Smooth muscle cell (in vitro differentiated cells): ENCODE measurements around the gene DGKG. TPM values are rescaled to one million over a fixed set of nuclear protein-coding genes. Genes with fewer than 3 reads are reported as not detected.

Source experiments
- DNase-seq: peaks from one replicate; lab custom pipeline; 2025; ENCODE audit not compliant: unreplicated experiment; lab: John Stamatoyannopoulos, UW
- H2AFZ ChIP-seq: fragments of 200-600 bp; sonication (generic); 2 replicates; pipeline ENCODE4 v1.6.0; 2016; ENCODE audit warnings: antibody characterized with exemption, low read depth, mild to moderate bottlenecking
- H3F3A ChIP-seq: fragments of 200-600 bp; sonication (generic); 2 replicates; pipeline ENCODE4 v1.6.0; 2017; ENCODE audit warnings: antibody characterized with exemption, low read depth
- H3K27ac ChIP-seq: fragments of 200-600 bp; sonication (generic); 2 replicates; pipeline ENCODE4 v1.5.1; 2016; ENCODE audit warnings: low read depth, mild to moderate bottlenecking
- H3K27me3 ChIP-seq: fragments of 200-600 bp; sonication (generic); 2 replicates; pipeline ENCODE4 v1.6.1; 2016; ENCODE audit warnings: low read depth, mild to moderate bottlenecking
- H3K36me3 ChIP-seq: fragments of 200-600 bp; sonication (generic); 2 replicates; pipeline ENCODE4 v1.5.1; 2016; ENCODE audit warnings: low read depth
- H3K4me1 ChIP-seq: fragments of 200-600 bp; sonication (generic); 2 replicates; pipeline ENCODE4 v1.5.1; 2016; ENCODE audit warnings: low read depth
- H3K4me2 ChIP-seq: fragments of 200-600 bp; sonication (generic); 2 replicates; pipeline ENCODE4 v1.6.0; 2016; ENCODE audit warnings: mild to moderate bottlenecking
- H3K4me3 ChIP-seq: fragments of 200-600 bp; sonication (generic); 2 replicates; pipeline ENCODE4 v1.5.1; 2016; ENCODE audit warnings: mild to moderate bottlenecking
- H3K79me2 ChIP-seq: fragments of 200-600 bp; sonication (generic); 2 replicates; pipeline ENCODE4 v1.6.0; 2016; ENCODE audit warnings: low read depth, mild to moderate bottlenecking
- H3K9ac ChIP-seq: fragments of 200-600 bp; sonication (generic); 2 replicates; pipeline ENCODE4 v1.6.0; 2016; ENCODE audit warnings: low read depth
- H3K9me3 ChIP-seq: fragments of 200-600 bp; sonication (generic); replicated peaks from 2 replicates; pipeline ENCODE4 v1.5.1; 2016; ENCODE audit warnings: low read depth
- H4K20me1 ChIP-seq: fragments of 200-600 bp; sonication (generic); 2 replicates; pipeline ENCODE4 v1.6.0; 2016; ENCODE audit warnings: low read depth
- WGBS: methylation state at CpG from one replicate; pipeline ENCODE4 v1.1.7; 2016; ENCODE audit warnings: low lambda C conversion rate; 5-methylcytosine and 5-hydroxymethylcytosine counted together
- polyA plus RNA-seq: library from polyadenylated mRNA; unstranded; fragments of >200 nt; fragmentation: Nextera tagmentation; extraction: Ambion mirVana; gene quantifications from 2 replicates; pipeline ENCODE4 v1.2.1, GENCODE V29; 2016
- total RNA-seq: library from RNA; depleted of rRNA; stranded (reverse); fragments of >200 nt; gene quantifications from 2 replicates; pipeline ENCODE4 v1.2.3, GENCODE V29; 2014
- TF ChIP-seq, protein P1 (sequence below): fragments of 200-600 bp; sonication (generic); IDR thresholded peaks from 2 replicates; pipeline ENCODE4 v1.5.1; 2017; ENCODE audit warnings: borderline replicate concordance, mild to moderate bottlenecking, antibody characterized with exemption; ENCODE audit not compliant: insufficient read depth, poor library complexity, severe bottlenecking

Gene DGKG
- total and polyA plus RNA-seq, 2 experiments from 2014 or later = 0.64 TPM; not detected in 1

DNA sequence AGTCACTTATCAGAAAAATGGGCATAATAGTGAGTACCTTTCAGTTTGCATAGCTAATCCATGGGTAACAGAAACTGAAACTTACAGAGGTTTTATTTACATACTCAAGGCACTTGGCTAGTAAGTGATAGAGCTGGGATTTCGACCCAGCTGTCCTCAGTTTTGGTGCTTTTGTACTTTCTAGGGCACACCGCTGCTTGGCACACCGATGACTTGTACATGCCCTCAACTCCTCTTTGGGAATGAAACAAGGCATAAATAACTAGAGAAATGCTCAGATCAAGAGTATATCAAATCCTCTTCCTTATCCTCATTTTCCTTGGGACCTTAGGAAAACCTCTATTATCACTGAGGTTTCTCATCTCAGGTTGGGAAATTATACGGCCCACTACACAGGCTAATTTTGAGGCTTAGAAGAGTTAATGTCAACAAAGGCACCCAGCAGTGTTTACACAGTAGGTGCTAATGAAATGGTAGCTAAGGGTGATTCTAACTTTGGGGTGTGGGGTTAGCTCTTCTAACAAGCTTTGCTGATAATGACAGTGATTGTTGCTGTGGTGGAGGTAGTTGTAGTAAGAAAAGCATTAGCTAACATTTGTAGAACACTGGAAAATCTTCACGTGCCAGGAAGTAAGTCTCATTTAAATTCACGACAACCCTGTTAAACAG is 20.3 kb upstream of the DGKG start:
- Histone ChIP-seq H3K36me3 (no peaks in the 10 kb centered on the region), H3K27ac (no peak overlapping the region), H4K20me1 (no peaks in the 10 kb centered on the region), H3K79me2 (no peaks in the 10 kb centered on the region), H3K27me3 (no peaks in the 10 kb centered on the region), H3K4me1 (peaks cover 18% of the 10 kb centered on the region), H3K4me3 (no peak overlapping the region), H3K4me2 (no peak overlapping the region), H3F3A (no peaks in the 10 kb centered on the region), H2AFZ (no peak overlapping the region), H3K9me3 (no peaks in the 10 kb centered on the region), H3K9ac (no peak overlapping the region)
- WGBS = 65% methylated on average over 6 of the region's 6 CpGs
- no peak for DNase-seq
- TF ChIP-seq, protein P1, sequence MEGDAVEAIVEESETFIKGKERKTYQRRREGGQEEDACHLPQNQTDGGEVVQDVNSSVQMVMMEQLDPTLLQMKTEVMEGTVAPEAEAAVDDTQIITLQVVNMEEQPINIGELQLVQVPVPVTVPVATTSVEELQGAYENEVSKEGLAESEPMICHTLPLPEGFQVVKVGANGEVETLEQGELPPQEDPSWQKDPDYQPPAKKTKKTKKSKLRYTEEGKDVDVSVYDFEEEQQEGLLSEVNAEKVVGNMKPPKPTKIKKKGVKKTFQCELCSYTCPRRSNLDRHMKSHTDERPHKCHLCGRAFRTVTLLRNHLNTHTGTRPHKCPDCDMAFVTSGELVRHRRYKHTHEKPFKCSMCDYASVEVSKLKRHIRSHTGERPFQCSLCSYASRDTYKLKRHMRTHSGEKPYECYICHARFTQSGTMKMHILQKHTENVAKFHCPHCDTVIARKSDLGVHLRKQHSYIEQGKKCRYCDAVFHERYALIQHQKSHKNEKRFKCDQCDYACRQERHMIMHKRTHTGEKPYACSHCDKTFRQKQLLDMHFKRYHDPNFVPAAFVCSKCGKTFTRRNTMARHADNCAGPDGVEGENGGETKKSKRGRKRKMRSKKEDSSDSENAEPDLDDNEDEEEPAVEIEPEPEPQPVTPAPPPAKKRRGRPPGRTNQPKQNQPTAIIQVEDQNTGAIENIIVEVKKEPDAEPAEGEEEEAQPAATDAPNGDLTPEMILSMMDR = no peak

DNA sequence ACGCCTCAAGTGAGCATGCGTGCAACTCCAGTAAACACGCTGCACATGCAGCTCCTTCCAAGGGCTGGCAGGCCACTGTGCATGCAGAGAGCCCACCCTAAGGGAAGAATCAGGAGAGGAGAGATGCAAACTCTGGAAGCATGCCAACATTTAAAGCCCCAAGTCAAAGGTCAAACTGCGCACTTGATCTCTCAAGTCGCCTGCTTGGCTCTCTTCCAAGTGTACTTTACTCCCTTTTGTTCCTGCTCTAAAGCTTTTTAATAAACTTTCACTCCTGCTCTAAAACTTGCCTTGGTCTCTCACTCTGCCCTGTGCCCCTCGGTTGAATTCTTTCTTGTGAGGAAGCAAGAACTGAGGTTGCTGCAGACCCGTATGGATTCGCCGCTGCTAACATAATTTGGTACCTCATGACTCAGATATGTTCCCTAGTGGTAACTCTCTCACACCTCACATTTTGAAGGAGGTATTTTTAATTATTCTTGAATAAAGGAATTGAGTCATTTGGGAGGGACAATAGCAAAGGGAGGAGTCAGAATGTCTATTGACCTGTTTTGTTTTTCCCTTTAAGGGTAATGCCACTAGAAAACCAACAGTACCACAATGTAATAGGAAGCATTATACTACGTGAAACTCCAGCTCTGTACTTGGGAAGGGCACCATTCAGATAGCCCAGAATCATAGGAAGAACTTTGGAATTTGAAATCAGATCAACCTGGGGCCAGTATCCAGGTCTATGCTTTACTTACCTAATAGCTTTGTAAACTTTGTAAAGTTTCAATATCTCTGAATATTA is 19.6 kb upstream of the DGKG start:
- no peak for DNase-seq
- Histone ChIP-seq H2AFZ (no peak overlapping the region), H3K4me1 (peaks cover 18% of the 10 kb centered on the region), H3K9ac (no peak overlapping the region), H3K79me2 (no peaks in the 10 kb centered on the region), H3K27ac (no peak overlapping the region), H4K20me1 (no peaks in the 10 kb centered on the region), H3F3A (no peaks in the 10 kb centered on the region), H3K9me3 (no peaks in the 10 kb centered on the region), H3K4me3 (no peak overlapping the region), H3K27me3 (no peaks in the 10 kb centered on the region), H3K4me2 (no peak overlapping the region), H3K36me3 (no peaks in the 10 kb centered on the region)
- TF ChIP-seq, protein P1 = no peak
- 83% methylated on average over 10 of the region's 10 CpGs for WGBS

DNA sequence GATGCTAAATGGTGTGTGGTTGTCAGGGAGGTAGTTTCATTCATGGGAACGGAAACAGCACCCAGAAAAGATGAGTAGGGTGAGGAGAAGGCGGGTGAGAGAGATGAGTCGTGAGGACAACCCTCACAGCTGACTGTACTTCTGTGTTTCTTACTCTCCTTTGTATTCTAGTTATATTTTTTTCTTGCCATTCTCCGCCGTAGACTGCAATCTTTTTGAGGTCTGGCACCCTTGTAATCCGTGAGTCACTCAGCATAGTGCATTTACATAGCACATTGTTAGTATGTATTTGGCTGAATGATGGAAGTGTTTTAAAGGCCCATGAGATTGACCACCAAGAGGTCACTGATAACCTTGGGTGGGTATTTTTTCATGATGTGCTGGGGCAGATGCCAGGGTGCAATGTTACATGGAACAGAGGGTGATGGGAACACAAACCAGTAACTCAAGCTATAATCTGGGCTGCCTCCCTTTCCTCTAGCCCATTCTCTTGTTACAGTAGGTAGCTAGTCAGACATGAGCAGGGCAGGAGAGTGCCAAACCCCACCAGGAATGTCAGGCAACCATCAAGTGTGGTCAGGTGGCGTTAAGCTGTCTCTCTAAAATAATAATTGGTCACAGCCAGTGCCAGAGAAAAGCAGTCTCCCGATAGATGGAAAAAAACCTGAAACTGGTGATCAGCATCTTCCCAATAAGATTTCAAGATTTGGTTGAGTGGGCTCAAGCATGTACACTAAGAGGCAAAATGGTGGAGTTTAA is 18.8 kb upstream of the DGKG start:
- Histone ChIP-seq H3K27ac (no peak overlapping the region), H3K9me3 (no peaks in the 10 kb centered on the region), H2AFZ (no peak overlapping the region), H3K9ac (no peak overlapping the region), H3K4me1 (peaks cover 18% of the 10 kb centered on the region), H3K4me3 (no peak overlapping the region), H3K4me2 (no peak overlapping the region), H3K79me2 (no peaks in the 10 kb centered on the region), H4K20me1 (no peaks in the 10 kb centered on the region), H3K36me3 (no peaks in the 10 kb centered on the region), H3F3A (no peaks in the 10 kb centered on the region), H3K27me3 (no peaks in the 10 kb centered on the region)
- no peak for DNase-seq
- TF ChIP-seq, protein P1 = no peak
- 73% methylated on average over 8 of the region's 8 CpGs for WGBS
